ENCODE measurements around the gene LRPPRC.
"Not testable (repeated sequence)": the region's sequence is repeated elsewhere in the genome, so short reads cannot be mapped to it uniquely, and the experiment has no call there.

The LRPPRC gene

GRCh38 chr2:43911136-43911790, 84.5 kb downstream of the LRPPRC start:
- H3K27me3 Mint-ChIP-seq, DNase-seq, H3K9me3 Mint-ChIP-seq, H3K4me3 Mint-ChIP-seq, H3K27ac Mint-ChIP-seq: not testable (repeated sequence)
- peaks cover 92% of the 10 kb centered on the region for H3K36me3 Mint-ChIP-seq (ENCODE audit: low read depth)
- peaks cover 12% of the 10 kb centered on the region for H3K4me1 Mint-ChIP-seq (ENCODE audit: low read depth)

GRCh38 chr2:43906448-43907109, 89.2 kb downstream of the LRPPRC start:
- no peaks in the 10 kb centered on the region for H3K27me3 Mint-ChIP-seq
- DNase-seq: no peak
- H3K4me3 Mint-ChIP-seq: no peak overlapping the region
- H3K9me3 Mint-ChIP-seq: no peaks in the 10 kb centered on the region
- H3K4me1 Mint-ChIP-seq (ENCODE audit: low read depth): peaks cover 27% of the 10 kb centered on the region
- peaks cover 92% of the 10 kb centered on the region for H3K36me3 Mint-ChIP-seq (ENCODE audit: low read depth)
- H3K27ac Mint-ChIP-seq: peak overlapping the region; percentile 44

- Mint-ChIP-seq H3K4me3 (no peak overlapping the region), H3K4me1 (ENCODE audit: low read depth) (peaks cover 25% of the 10 kb centered on the region), H3K27ac (peak overlapping the region; percentile 79), H3K9me3 (no peaks in the 10 kb centered on the region), H3K27me3 (no peaks in the 10 kb centered on the region), H3K36me3 (ENCODE audit: low read depth) (peaks cover 92% of the 10 kb centered on the region)
- DNase-seq: no peak
These were observed 89.9 kb downstream of the LRPPRC start for GRCh38 chr2:43905871-43906270.

GRCh38 chr2:43905371-43905803, 90.4 kb downstream of the LRPPRC start:
- DNase-seq: no peak
- Mint-ChIP-seq H3K9me3 (no peaks in the 10 kb centered on the region), H3K27ac (peak overlapping the region; percentile 79), H3K4me1 (ENCODE audit: low read depth) (peaks cover 25% of the 10 kb centered on the region), H3K4me3 (no peak overlapping the region), H3K27me3 (no peaks in the 10 kb centered on the region), H3K36me3 (ENCODE audit: low read depth) (peaks cover 92% of the 10 kb centered on the region)

GRCh38 chr2:43899589-43899988, 96.2 kb downstream of the LRPPRC start:
- no peaks in the 10 kb centered on the region for H3K27me3 Mint-ChIP-seq
- no peak for DNase-seq
- H3K4me1 Mint-ChIP-seq (ENCODE audit: low read depth): no peaks in the 10 kb centered on the region
- no peak overlapping the region for H3K27ac Mint-ChIP-seq
- no peak overlapping the region for H3K4me3 Mint-ChIP-seq
- no peaks in the 10 kb centered on the region for H3K9me3 Mint-ChIP-seq
- H3K36me3 Mint-ChIP-seq (ENCODE audit: low read depth): peaks cover 96% of the 10 kb centered on the region

GRCh38 chr2:43898838-43899346, 96.9 kb downstream of the LRPPRC start:
- Mint-ChIP-seq H3K9me3 (no peaks in the 10 kb centered on the region), H3K4me3 (no peak overlapping the region), H3K27ac (peak overlapping the region; percentile 1), H3K36me3 (ENCODE audit: low read depth) (peaks cover 92% of the 10 kb centered on the region), H3K27me3 (no peaks in the 10 kb centered on the region), H3K4me1 (ENCODE audit: low read depth) (no peaks in the 10 kb centered on the region)
- no peak for DNase-seq

- no peak overlapping the region for H3K27ac Mint-ChIP-seq
- H3K4me3 Mint-ChIP-seq: no peak overlapping the region
- no peaks in the 10 kb centered on the region for H3K9me3 Mint-ChIP-seq
- DNase-seq: no peak
- H3K36me3 Mint-ChIP-seq (ENCODE audit: low read depth): peaks cover 94% of the 10 kb centered on the region
- H3K4me1 Mint-ChIP-seq (ENCODE audit: low read depth): no peaks in the 10 kb centered on the region
- no peaks in the 10 kb centered on the region for H3K27me3 Mint-ChIP-seq
These were observed 97.5 kb downstream of the LRPPRC start for GRCh38 chr2:43898134-43898837.

- Mint-ChIP-seq H3K9me3 (no peaks in the 10 kb centered on the region), H3K27ac (no peak overlapping the region), H3K4me1 (ENCODE audit: low read depth) (no peaks in the 10 kb centered on the region), H3K4me3 (no peak overlapping the region), H3K27me3 (no peaks in the 10 kb centered on the region), H3K36me3 (ENCODE audit: low read depth) (peaks cover 95% of the 10 kb centered on the region)
- DNase-seq: no peak
These were observed 98.3 kb downstream of the LRPPRC start for GRCh38 chr2:43897492-43897891.

- Mint-ChIP-seq H3K4me3 (no peak overlapping the region), H3K9me3 (no peaks in the 10 kb centered on the region), H3K36me3 (ENCODE audit: low read depth) (peaks cover 95% of the 10 kb centered on the region), H3K27ac (no peak overlapping the region), H3K27me3 (no peaks in the 10 kb centered on the region), H3K4me1 (ENCODE audit: low read depth) (no peaks in the 10 kb centered on the region)
- no peak for DNase-seq
These were observed 98.9 kb downstream of the LRPPRC start for GRCh38 chr2:43896906-43897305.

GRCh38 chr2:43894743-43895142, 101.0 kb downstream of the LRPPRC start:
- no peak overlapping the region for H3K4me3 Mint-ChIP-seq
- H3K27me3 Mint-ChIP-seq: no peaks in the 10 kb centered on the region
- no peak overlapping the region for H3K27ac Mint-ChIP-seq
- peaks cover 95% of the 10 kb centered on the region for H3K36me3 Mint-ChIP-seq (ENCODE audit: low read depth)
- H3K4me1 Mint-ChIP-seq (ENCODE audit: low read depth): no peaks in the 10 kb centered on the region
- no peaks in the 10 kb centered on the region for H3K9me3 Mint-ChIP-seq
- no peak for DNase-seq

GRCh38 chr2:43890855-43891254, 104.9 kb downstream of the LRPPRC start:
- Mint-ChIP-seq H3K36me3 (ENCODE audit: low read depth) (peaks cover 92% of the 10 kb centered on the region), H3K9me3 (no peaks in the 10 kb centered on the region), H3K27me3 (no peaks in the 10 kb centered on the region), H3K4me3 (no peak overlapping the region), H3K27ac (peak overlapping the region; percentile 8), H3K4me1 (ENCODE audit: low read depth) (peaks cover 15% of the 10 kb centered on the region)
- no peak for DNase-seq

- no peak for DNase-seq
- H3K36me3 Mint-ChIP-seq (ENCODE audit: low read depth): peaks cover 92% of the 10 kb centered on the region
- no peaks in the 10 kb centered on the region for H3K9me3 Mint-ChIP-seq
- peaks cover 15% of the 10 kb centered on the region for H3K4me1 Mint-ChIP-seq (ENCODE audit: low read depth)
- peak overlapping the region; percentile 2 for H3K27ac Mint-ChIP-seq
- H3K4me3 Mint-ChIP-seq: no peak overlapping the region
- no peaks in the 10 kb centered on the region for H3K27me3 Mint-ChIP-seq
These were observed 106.4 kb downstream of the LRPPRC start for GRCh38 chr2:43889416-43889815.

GRCh38 chr2:43887176-43887575, 108.6 kb downstream of the LRPPRC start:
- no peak overlapping the region for H3K4me3 Mint-ChIP-seq
- H3K36me3 Mint-ChIP-seq (ENCODE audit: low read depth): peaks cover 75% of the 10 kb centered on the region
- H3K4me1 Mint-ChIP-seq (ENCODE audit: low read depth): peaks cover 15% of the 10 kb centered on the region
- DNase-seq: no peak
- H3K27me3 Mint-ChIP-seq: no peaks in the 10 kb centered on the region
- H3K27ac Mint-ChIP-seq: peak overlapping the region; percentile 68
- H3K9me3 Mint-ChIP-seq: no peaks in the 10 kb centered on the region

- no peak for DNase-seq
- Mint-ChIP-seq H3K36me3 (ENCODE audit: low read depth) (peaks cover 55% of the 10 kb centered on the region), H3K4me1 (ENCODE audit: low read depth) (peaks cover 15% of the 10 kb centered on the region), H3K4me3 (no peak overlapping the region), H3K9me3 (no peaks in the 10 kb centered on the region), H3K27ac (peak overlapping the region; percentile 64), H3K27me3 (no peaks in the 10 kb centered on the region)
These were observed 110.6 kb downstream of the LRPPRC start for GRCh38 chr2:43885132-43885632.
